HG03520 (cell line): ENCODE measurements around the gene BZW2.
A peak's percentile ranks its signal among the peaks of the same experiment; 100 is the strongest.

Experiments
- ATAC-seq: cut with Tn5 transposase; IDR thresholded peaks from one replicate; pipeline ENCODE4 v1.9.1; 2021; ENCODE audit warnings: mild to moderate bottlenecking, moderate library complexity; ENCODE audit not compliant: unreplicated experiment

BZW2 gene

DNA sequence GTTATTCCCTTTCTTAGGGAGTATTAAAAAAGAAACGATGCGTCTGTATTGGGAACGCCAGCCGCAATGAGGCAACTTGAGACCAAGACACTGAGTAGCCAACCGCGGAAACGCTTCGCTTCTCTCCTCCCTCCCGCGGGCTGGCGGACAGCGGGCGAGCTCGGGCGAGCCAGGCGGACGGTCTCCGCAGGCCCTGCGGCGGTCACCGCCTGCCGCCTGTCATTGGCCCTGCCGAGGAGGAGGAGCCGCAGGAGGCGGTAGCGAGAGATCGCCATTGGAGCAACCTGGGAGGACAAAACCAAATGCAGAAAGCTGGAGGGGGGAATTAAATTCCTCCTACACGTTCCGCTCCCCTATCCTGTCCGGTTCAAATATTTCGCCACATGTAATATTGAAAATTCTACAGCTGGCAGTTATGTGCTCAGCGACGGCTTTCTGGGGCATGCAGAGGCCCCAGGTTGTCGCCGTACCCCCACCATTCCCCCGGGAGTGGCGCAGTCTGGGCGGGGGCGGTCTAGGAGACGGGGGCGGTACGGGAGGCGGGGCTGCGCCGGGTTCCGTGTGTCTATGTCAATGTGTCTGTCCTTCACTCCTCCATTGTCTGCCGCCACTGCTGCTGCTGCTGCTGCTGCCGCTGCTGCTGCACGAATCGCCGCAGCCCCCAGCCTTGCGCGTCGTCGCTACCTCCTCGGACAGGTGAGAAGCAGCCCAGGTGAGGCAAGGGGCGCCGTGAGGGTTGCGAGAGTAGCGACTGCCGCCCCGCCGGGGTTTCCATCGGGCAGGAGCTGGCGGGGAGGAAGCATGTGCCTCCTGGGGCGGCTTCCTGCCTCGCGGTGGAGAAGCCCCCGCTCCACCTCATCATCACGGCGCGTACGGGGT, at the start of gene BZW2, which contains the start of gene ANKMY2:
Gene BZW2 (plus strand): TSS at position 589 of the 879 bp plus-strand sequence. CDS start 19,263 bp downstream, outside the sequence.
Gene ANKMY2 (minus strand): TSS at position 162 of the 879 bp plus-strand sequence. CDS start 181 bp downstream, outside the sequence.
- ATAC-seq, result peak; percentile 95

DNA sequence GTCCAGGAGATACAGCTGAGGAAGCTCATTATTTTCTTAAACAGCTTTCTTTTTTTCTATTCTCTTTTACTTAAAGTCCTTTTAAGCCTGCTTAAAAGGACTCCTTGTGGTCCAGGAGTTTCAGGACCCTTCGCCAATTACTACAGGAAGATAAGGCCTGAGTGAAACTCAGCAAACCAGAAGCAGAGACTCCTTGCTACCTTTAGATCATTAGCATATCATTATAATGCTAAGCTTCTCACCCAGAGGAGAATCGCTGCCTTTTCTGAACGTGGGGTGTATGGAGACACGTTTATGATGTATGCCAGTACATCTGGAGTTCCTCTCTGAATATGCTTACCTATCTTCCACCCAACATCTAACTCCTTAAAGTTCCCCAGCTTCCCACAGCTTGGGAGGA, 48.0 kb upstream of the BZW2 start:
- no peak for ATAC-seq

DNA sequence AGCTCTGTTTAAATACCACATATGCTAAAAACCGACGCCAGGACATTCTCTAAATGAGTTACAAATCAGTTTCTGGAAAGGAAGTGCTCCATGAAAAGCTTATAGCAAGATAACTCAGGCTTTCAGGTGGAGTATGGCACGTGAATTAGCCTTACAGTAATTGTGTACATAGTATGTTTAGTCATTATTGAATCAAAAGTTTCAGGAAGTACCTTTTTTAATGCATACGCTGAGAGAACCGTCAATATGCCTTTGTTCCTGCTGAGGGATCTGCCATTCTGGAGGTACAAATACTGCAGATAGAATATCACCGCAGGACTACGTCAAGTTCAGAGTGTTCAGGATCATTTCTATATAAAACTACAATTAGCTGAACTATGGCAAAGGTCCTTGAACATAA, 46.1 kb upstream of the BZW2 start:
- ATAC-seq, result no peak

DNA sequence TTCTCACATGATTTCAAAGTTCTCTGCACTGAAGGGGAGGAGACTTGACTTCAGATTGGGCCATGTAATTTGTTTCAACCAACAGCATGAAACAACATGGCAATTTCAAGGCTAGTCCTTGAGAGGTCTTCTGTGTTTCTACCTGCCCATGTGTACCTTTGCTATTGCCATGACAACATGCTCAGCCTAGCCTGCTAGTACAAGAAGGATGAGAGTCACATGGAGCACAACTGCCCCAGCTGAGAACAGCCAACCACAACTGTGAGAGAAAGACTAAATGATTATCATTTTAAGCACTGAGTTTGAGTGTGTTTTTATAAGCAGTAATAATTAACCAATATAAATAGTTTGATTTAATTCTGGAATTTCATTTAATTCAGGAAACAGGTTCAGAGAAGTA, 42.3 kb upstream of the BZW2 start:
- ATAC-seq, result no peak

DNA sequence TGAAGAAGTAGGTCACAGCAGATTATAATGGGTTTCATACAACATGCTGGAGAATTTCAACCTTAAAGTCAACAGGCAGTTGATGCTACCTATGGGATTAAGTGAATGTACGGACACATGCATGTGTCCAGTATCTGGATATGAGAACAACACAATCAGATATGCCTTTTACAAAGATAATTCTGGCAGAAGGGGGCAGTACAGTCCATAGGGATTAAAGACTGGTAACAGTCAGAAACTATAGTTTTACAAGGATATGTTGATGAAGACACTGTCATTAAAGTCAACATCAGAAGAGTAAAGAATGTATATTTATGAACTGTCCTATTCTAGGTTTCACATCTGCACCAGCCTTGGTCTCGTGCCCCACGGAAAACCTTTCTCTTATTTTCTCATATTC, 41.9 kb upstream of the BZW2 start:
- ATAC-seq, result no peak

DNA sequence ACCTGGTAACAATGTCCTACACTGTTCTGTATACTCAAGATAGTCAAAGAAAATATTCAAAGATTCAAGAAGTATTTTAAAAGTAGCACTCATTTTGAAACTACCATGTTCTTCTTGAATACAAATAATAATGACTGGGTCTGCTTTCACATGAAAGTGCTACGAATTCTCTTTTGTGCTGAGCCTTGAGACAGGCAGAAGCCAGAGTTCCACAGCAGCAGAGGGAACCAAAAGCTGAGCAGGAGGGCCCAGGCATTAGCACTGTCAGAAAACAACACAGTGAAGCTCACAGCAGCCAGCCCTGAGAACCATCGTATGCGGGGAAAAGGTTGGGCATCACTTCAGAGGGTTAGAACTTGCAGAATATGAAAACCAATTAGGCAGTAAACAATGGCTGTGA, 39.3 kb upstream of the BZW2 start:
- ATAC-seq, result no peak

DNA sequence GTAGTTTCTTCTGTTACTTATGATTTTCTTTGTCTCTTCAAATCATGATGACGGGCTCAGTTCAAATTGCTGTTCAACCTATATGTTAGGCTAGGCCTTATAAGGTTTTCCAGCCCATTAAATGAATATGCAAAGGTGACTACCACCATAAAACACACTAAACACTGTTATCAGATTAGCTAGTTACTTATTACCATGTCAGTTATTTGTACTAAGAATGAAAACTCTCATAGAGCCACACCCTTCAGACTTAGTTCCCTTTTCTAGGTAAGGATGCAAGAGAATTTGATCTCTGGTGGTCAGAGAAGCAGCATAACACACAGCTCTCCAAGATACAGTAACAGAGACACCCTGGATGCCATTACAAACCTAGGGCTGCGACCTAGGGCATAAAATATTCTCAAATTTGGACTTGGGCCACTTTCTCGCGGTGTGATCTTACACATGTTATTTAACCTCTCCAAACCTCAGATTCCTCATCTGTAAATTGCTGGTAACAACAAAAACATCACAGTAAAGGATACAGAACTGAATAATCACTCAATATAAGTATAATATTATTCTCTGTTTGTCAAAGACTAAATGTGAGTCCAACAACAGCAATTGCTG, 36.0 kb upstream of the BZW2 start:
- peak; percentile 88 for ATAC-seq

DNA sequence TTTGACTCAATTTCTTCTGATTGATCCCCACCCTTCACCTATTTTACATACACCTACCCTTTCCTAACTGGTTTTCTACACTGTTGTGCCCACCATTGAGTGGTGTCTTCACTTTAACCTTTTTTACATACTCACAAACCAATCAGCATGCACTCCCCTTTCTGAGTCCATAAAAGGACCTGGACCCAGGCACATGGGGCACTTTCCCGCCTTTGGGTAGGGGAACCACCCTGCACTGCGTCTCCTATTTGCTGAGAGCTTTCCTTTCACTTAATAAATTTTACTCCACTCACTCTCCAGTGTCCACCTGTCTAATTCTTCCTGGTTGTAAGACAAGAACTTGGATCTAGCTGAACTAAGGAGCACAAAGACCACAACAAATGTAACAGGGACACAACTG, 34.3 kb upstream of the BZW2 start:
- ATAC-seq, result no peak

DNA sequence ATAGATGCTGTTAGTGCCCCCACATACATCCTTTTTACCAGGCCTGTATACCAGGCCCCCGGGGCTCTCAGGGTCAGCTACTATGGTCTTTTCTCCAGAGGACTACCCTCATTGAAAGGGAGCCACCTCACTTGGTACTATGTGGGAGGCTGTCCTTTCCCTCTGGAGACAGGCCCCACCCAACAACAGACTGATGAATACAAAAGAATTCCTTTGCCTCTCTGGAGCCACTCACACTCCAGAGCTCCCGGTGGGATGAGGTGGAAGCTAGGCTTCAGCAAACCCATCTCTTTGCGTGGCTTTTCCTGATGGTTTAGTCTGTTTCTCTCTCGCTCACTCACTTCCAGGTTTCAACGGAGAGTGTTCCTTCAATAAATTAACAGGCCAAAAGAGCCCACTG, 30.8 kb upstream of the BZW2 start:
- no peak for ATAC-seq

DNA sequence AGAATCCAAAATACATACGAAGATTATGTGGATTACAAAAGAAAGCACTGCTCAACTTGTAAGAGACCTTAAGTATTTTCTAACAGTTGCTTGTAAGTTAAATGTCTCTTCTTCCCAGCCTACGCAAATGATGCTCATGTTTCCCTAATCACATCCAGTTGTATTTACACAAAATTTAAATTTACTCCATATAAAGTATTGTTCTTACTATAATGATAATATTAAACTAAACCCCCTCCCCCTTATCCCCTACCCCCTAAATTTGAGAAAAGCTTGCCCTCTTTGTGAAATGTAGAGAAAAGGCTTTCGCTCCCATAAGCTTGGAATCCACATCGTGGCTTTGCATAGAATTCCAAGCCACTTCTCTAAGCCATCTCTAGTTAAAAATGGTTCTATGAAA, 29.9 kb upstream of the BZW2 start:
- no peak for ATAC-seq

DNA sequence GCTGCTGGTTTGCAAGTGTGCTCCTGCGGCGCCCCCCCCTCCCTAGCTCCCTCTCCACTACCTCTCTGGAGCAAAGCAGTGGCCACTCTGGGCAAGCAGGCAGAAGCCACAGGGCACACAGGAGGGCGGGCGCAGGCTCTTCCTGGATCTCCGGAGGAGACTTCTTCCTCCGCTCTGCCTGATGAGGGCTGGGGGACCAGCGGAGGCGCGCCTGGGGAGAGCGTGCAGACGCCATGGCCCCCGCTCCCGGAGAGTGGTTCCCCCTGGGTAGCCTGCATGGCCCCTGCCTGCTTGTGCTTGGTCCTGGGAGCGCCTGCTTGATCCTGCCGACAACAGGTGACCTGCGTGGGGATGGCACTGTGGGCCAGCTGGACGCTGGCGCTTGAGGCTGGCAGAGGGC, 29.4 kb upstream of the BZW2 start:
- ATAC-seq, result no peak

DNA sequence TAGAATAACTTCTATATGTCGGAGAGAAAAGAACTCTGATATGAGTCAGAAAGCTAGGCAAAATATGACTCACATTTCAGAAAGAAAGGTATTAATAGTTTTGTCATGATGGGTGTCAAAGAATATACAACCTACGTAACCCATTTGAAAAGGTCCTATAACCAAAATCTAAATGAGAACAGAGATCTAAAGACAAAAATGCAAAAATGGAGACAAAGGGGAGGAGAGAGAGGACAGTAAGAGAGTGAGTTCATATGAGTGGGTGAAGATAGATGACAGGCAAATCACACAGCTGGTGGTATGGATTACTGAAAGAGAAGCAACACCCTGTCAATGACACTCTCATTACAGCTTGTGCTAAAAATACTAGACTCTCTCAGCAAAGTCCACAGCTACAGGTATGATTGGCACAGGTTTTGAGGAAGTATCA, 26.0 kb upstream of the BZW2 start:
- ATAC-seq, result peak; percentile 97

DNA sequence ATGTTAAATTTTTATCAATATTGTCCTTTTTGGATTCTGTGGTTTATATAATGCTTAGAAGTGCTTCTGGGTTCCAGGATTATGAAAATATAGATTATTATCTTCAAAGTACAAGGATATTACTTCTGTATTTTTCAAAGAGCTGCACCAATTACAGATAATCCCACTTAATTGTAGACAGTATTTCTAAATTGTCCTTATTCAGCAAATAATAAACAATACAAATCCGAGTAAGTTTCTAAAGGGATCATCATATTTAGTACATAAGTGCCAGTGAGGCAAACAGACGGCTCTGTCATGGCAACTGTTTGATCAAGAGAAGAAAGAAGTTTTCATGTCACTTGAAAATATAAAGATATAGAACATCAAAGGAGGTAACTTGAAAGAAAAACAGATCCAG, 19.6 kb upstream of the BZW2 start:
- ATAC-seq, result no peak

DNA sequence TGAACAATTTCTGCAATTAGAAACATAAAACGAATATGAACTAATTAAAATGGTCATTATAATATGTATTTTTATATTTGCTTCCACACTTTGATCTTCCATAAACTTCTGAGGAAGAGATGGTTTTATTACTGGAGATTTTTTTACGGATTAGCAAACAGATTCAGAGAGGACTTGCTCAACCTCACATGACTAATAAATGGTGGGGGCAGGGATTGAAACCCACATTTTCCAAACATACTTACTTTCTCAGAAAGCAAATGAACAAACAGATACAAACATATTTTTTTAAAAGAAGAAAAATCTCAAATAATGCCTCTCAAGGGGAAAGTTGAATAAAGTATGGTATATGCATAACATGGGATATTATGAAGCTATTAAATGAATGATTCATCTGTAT, 18.7 kb upstream of the BZW2 start:
- no peak for ATAC-seq

DNA sequence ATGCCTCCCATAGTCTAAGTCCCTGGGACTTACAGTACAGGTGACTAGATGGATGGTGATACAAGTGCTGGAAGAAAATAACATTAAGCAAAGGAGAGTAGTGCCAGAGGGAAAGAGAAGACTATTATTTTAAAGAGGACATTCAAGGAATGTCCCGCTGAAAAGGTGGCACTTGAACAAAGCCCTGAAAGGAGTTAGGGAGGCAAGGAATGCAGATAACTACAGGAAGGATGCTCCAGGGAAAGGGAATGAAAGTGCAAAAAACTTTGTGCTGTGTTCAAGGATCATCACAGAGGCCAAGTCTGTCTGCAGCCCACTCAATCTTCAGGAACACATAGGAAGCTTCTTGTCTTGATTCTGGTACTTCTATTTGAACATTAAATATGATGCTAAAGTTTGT, 15.3 kb upstream of the BZW2 start:
- no peak for ATAC-seq

DNA sequence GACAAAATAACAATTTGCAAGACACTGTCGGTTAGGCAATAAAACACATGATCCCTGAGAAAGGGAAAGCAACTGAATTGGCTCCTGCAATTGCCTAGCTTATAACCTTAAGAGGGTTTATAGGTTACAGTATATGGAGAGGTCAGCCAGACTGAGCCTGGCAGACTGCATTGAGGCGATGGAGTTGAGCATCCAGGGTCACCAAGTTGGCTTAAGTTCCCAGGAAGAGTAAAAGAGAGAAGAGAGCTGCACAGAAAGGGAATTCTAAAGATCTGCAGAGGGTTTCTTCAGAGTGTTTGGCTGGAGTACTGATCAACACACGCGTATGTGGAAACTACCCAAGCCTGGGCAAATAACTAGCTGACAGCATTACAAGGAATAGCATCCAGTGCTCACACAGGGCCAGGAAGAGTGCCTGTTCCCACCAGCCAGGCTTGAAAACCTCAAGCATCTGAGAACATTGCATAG, 11.7 kb upstream of the BZW2 start:
- no peak for ATAC-seq

DNA sequence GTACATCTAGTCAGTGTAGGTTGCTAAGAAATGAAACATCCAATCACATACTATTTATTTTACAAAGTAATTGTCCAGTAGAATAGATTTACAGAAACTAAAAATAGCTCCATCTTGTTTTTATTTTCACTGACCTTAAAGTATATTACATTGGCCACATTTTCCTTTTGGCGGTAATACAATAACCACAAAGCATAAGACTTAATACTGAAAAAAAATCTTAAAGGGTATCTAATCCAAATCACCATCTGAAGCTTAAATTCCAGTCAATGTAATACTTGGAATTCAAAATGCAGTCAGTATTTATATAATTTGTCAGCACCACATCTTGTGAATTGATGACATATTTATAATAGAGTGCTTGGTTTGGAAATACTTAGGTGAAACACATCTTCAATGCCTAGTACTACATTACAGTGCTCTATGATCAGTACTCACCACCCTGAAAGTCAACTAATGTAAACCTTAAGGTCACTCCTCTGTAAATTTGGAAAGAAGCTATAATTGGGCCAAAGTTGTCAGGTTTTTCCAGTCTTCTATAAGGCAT, 9.4 kb upstream of the BZW2 start:
- no peak for ATAC-seq

DNA sequence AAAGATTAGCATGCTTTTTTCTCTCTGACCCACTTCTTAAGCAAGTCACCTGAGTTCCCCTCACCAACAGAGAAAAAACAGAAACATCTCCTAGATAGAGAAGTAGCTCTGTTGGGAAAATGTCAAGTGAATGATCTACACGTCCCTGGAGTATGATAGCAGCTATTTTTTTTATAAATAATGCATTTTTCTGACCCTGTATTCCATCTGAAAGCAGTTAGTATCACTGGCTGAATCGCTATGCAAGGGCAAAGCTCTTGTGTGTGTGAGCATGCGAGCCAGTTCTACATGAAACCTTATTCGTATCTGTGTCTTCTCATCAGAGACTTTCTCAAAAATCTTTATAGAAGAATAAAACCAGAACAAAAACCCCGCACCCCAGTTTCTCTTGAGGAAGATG, 8.6 kb upstream of the BZW2 start:
- ATAC-seq, result no peak

DNA sequence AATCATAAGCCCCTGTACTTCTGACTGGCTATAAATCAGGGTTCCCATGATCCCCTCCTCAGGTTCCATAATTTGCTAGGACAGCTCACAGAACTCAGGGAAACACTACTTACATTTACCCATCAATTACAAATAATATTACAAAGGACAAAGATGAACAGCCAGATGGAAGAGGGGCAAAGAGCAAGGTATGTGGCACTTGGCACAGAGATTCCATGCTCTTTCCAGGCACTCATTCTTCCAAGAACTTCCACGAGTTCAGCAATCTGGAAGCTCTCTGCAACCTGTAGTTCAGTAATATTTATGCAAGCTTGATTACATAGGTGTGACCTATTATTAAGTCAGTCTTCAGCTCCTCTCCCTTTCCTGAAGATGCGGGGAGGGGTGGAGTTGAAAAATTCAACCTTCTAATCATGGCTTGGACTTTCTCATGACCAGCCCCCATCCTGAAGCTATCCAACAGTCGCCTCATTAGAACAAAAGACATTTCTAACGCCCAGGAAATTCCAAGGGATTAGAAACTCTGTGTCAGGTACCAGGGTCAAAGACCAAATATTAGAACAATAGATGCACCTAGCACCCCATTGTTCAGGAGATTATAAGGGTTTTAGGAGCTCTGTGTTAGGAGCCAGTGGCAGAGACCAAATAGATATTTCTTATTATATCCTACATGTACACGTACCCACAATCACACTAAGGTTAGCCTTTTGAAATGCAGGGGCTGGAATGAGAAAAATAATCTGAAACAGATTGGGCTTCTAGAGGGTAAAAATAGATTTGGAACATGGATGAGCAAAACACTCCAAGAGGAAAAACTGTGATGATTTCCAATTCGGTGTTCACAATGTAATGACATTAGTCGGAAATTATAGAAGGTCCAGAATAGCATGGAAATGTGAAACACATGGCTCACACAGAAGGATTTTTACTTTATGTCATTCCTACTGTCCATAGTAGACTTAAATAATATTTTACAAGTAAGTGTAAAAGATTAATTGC, 7.4 kb upstream of the BZW2 start:
- ATAC-seq, result no peak

DNA sequence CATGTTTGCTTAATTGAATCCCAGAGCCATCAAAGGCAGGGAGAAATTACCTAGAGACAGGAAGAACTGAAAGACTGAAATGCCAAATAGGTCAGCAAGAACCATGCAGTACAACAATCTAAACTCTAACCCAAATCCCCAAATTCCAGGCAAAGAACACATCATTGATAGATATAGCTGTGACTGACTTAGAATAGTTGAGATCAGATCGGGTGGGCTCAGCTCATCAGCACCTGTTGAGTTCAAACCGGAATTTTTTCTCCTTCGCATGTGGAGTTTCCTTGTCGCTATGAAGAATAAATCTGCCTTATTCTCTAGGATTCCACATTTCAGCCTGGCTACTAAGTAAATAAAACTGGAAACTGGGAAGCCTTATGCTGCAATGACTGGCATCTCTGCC, 1.8 kb upstream of the BZW2 start:
- no peak for ATAC-seq
